Measurements from ENCODE around the gene OR10D3.

The OR10D3 gene

DNA sequence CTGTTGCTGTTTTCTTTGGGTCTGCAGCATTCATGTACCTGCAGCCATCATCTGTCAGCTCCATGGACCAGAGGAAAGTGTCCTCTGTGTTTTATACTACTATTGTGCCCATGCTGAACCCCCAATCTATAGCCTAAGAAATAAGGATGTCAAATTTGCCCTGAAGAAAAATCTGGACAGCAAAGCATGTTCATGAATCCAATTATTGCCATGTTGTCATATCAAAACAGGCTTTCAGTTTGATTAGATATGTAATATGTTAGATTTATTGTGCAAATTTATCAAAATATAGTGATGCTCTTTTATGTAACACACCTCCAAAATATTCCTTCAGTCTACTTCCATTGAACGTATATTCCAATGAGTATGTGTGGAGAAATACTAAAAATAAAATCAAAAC is 42.3 kb downstream of the OR10D3 start:
- no peak for TF ChIP-seq EZH2phosphoT487 (IDR thresholded peaks at IDR 0.05; ENCODE audit: borderline replicate concordance)
- TF ChIP-seq, protein P1, sequence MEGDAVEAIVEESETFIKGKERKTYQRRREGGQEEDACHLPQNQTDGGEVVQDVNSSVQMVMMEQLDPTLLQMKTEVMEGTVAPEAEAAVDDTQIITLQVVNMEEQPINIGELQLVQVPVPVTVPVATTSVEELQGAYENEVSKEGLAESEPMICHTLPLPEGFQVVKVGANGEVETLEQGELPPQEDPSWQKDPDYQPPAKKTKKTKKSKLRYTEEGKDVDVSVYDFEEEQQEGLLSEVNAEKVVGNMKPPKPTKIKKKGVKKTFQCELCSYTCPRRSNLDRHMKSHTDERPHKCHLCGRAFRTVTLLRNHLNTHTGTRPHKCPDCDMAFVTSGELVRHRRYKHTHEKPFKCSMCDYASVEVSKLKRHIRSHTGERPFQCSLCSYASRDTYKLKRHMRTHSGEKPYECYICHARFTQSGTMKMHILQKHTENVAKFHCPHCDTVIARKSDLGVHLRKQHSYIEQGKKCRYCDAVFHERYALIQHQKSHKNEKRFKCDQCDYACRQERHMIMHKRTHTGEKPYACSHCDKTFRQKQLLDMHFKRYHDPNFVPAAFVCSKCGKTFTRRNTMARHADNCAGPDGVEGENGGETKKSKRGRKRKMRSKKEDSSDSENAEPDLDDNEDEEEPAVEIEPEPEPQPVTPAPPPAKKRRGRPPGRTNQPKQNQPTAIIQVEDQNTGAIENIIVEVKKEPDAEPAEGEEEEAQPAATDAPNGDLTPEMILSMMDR (conservative IDR thresholded peaks at IDR 0.05; ENCODE audit: low read length) = no peak
- H3K4me2 ChIP-seq (ENCODE audit: low read depth, low read length, poor library complexity, severe bottlenecking) = no peak overlapping the region
- no peaks in the 10 kb centered on the region for H4K20me1 ChIP-seq (ENCODE audit: insufficient read depth, low read length, poor library complexity, severe bottlenecking)

DNA sequence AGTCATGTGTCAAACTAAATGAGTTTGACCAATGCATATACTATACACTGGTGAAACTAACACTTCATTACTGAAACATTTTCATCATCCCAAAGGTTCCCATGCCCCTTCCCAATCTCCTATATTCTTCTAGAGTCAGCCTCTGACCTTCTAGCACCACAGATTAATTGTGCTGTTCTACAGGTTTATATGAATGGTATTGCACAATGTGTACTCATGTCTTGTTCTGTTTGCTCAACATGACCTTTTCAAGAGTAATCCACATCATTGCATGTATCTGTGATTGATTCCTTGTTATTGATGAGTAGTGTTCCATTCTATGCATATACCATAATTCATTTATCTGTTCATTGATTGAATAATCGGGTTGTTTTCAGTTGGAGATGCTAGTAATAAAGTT is 50.2 kb downstream of the OR10D3 start:
- Histone ChIP-seq H3K9ac (ENCODE audit: low read depth, low read length, poor library complexity, severe bottlenecking) (no peak overlapping the region), H3K4me1 (ENCODE audit: insufficient read depth, low read length, poor library complexity, severe bottlenecking) (no peaks in the 10 kb centered on the region), H2AFZ (ENCODE audit: low read length) (no peak overlapping the region), H3K79me2 (ENCODE audit: insufficient read depth, low read length) (no peaks in the 10 kb centered on the region), H3K4me2 (ENCODE audit: low read depth, low read length, poor library complexity, severe bottlenecking) (no peak overlapping the region), H3K9me3 (ENCODE audit: insufficient read depth, low read depth, low read length) (no peaks in the 10 kb centered on the region), H3K9me2 (replicated peaks; ENCODE audit: low read depth, low read length) (no peaks in the 10 kb centered on the region), H3K27me3 (ENCODE audit: insufficient read depth, low read length, poor library complexity, severe bottlenecking) (no peaks in the 10 kb centered on the region), H3F3A (ENCODE audit: low read depth) (no peaks in the 10 kb centered on the region), H3K4me3 (ENCODE audit: low read length, poor library complexity, severe bottlenecking) (no peak overlapping the region), H3K36me3 (ENCODE audit: insufficient read depth, low read length) (no peaks in the 10 kb centered on the region), H4K20me1 (ENCODE audit: insufficient read depth, low read length, poor library complexity, severe bottlenecking) (no peaks in the 10 kb centered on the region)
- TF ChIP-seq EZH2phosphoT487 (IDR thresholded peaks at IDR 0.05; ENCODE audit: borderline replicate concordance) = no peak
- TF ChIP-seq, protein P1 (conservative IDR thresholded peaks at IDR 0.05; ENCODE audit: low read length) = no peak

More for the DNA sequence above, 42.3 kb downstream of the OR10D3 start:
- H3K27me3 ChIP-seq (ENCODE audit: insufficient read depth, low read length, poor library complexity, severe bottlenecking) = no peaks in the 10 kb centered on the region
- no peak overlapping the region for H3K9ac ChIP-seq (ENCODE audit: low read depth, low read length, poor library complexity, severe bottlenecking)
- no peaks in the 10 kb centered on the region for H3K9me3 ChIP-seq (ENCODE audit: insufficient read depth, low read depth, low read length)
- H3K79me2 ChIP-seq (ENCODE audit: insufficient read depth, low read length) = no peaks in the 10 kb centered on the region
- H3K4me3 ChIP-seq (ENCODE audit: low read length, poor library complexity, severe bottlenecking) = no peak overlapping the region
- no peaks in the 10 kb centered on the region for H3K9me2 ChIP-seq (replicated peaks; ENCODE audit: low read depth, low read length)
- H3K36me3 ChIP-seq (ENCODE audit: insufficient read depth, low read length) = no peaks in the 10 kb centered on the region
- no peaks in the 10 kb centered on the region for H3F3A ChIP-seq (ENCODE audit: low read depth)
- no peaks in the 10 kb centered on the region for H3K4me1 ChIP-seq (ENCODE audit: insufficient read depth, low read length, poor library complexity, severe bottlenecking)
- H2AFZ ChIP-seq (ENCODE audit: low read length) = no peak overlapping the region
